Measurements from ENCODE around the gene LDLRAP1.
"Not testable (repeated sequence)": the region's sequence is repeated elsewhere in the genome, so short reads cannot be mapped to it uniquely, and the experiment has no call there.

Gene LDLRAP1

GRCh38 chr1:25543425-25544242, at the start of gene LDLRAP1:
TSS of gene LDLRAP1 (plus strand) at chr1:25543606. CDS start at chr1:25543699, 93 bp downstream.
- peak; percentile 47 for DNase-seq (ENCODE audit: low read depth)

- DNase-seq (ENCODE audit: low read depth), result no peak
These were observed 48.5 kb upstream of the LDLRAP1 start for GRCh38 chr1:25494952-25495351.

- DNase-seq (ENCODE audit: low read depth), result no peak
These were observed 42.7 kb upstream of the LDLRAP1 start for GRCh38 chr1:25500694-25501093.

- DNase-seq (ENCODE audit: low read depth), result no peak
These were observed 42.0 kb upstream of the LDLRAP1 start for GRCh38 chr1:25501235-25502058.

- no peak for DNase-seq (ENCODE audit: low read depth)
These were observed 40.4 kb upstream of the LDLRAP1 start for GRCh38 chr1:25502957-25503356.

GRCh38 chr1:25503551-25504426, 39.6 kb upstream of the LDLRAP1 start:
- peak; percentile 38 for DNase-seq (ENCODE audit: low read depth)

GRCh38 chr1:25504706-25505595, 38.5 kb upstream of the LDLRAP1 start:
- DNase-seq (ENCODE audit: low read depth), result no peak

GRCh38 chr1:25505656-25506385, 37.6 kb upstream of the LDLRAP1 start:
- no peak for DNase-seq (ENCODE audit: low read depth)

GRCh38 chr1:25506566-25507463, 36.6 kb upstream of the LDLRAP1 start:
- DNase-seq (ENCODE audit: low read depth), result not testable (repeated sequence)

GRCh38 chr1:25513666-25514065, 29.7 kb upstream of the LDLRAP1 start:
- no peak for DNase-seq (ENCODE audit: low read depth)

- DNase-seq (ENCODE audit: low read depth), result no peak
These were observed 28.4 kb upstream of the LDLRAP1 start for GRCh38 chr1:25515033-25515432.

- DNase-seq (ENCODE audit: low read depth), result no peak
These were observed 26.7 kb upstream of the LDLRAP1 start for GRCh38 chr1:25516686-25517085.

GRCh38 chr1:25517476-25518394, 25.7 kb upstream of the LDLRAP1 start:
- no peak for DNase-seq (ENCODE audit: low read depth)

- DNase-seq (ENCODE audit: low read depth), result no peak
These were observed 23.8 kb upstream of the LDLRAP1 start for GRCh38 chr1:25519624-25520023.

- DNase-seq (ENCODE audit: low read depth), result peak; percentile 33
These were observed 22.9 kb upstream of the LDLRAP1 start for GRCh38 chr1:25520446-25521061.

- no peak for DNase-seq (ENCODE audit: low read depth)
These were observed 21.3 kb upstream of the LDLRAP1 start for GRCh38 chr1:25522031-25522655.

GRCh38 chr1:25523542-25523941, 19.9 kb upstream of the LDLRAP1 start:
- no peak for DNase-seq (ENCODE audit: low read depth)

Measured in stimulated activated CD8-positive, alpha-beta memory T cell treated with anti-CD3 and anti-CD28 coated beads, Interleukin-12 subunit alpha, Interleukin-12 subunit beta, amount 100 ng/mL, for 4 hours (primary cell).